GM12865 (cell line): Measurements from ENCODE around the gene ZBTB20.

Experiments
- DNase-seq: peaks from one replicate; pipeline ENCODE4 v3.0.0; 2010; ENCODE audit warnings: low read depth
- H3K4me3 ChIP-seq: 2 replicates; pipeline ENCODE4 v1.5.1; 2011; ENCODE audit warnings: mild to moderate bottlenecking, low read depth, low read length, control low read depth
- TF ChIP-seq, protein P1 (sequence below): IDR thresholded peaks from 2 replicates; pipeline ENCODE4 v1.5.1; 2011; ENCODE audit warnings: low read length, control low read depth, low read depth, inconsistent platforms; ENCODE audit not compliant: insufficient read depth; ENCODE audit errors: missing control alignments

Gene ZBTB20

GRCh38 chr3:114563720-114564119 is 583.4 kb downstream of the ZBTB20 start:
- TF ChIP-seq, protein P1, sequence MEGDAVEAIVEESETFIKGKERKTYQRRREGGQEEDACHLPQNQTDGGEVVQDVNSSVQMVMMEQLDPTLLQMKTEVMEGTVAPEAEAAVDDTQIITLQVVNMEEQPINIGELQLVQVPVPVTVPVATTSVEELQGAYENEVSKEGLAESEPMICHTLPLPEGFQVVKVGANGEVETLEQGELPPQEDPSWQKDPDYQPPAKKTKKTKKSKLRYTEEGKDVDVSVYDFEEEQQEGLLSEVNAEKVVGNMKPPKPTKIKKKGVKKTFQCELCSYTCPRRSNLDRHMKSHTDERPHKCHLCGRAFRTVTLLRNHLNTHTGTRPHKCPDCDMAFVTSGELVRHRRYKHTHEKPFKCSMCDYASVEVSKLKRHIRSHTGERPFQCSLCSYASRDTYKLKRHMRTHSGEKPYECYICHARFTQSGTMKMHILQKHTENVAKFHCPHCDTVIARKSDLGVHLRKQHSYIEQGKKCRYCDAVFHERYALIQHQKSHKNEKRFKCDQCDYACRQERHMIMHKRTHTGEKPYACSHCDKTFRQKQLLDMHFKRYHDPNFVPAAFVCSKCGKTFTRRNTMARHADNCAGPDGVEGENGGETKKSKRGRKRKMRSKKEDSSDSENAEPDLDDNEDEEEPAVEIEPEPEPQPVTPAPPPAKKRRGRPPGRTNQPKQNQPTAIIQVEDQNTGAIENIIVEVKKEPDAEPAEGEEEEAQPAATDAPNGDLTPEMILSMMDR, result no peak
- DNase-seq, result no peak
- H3K4me3 ChIP-seq, result no peak overlapping the region

DNA sequence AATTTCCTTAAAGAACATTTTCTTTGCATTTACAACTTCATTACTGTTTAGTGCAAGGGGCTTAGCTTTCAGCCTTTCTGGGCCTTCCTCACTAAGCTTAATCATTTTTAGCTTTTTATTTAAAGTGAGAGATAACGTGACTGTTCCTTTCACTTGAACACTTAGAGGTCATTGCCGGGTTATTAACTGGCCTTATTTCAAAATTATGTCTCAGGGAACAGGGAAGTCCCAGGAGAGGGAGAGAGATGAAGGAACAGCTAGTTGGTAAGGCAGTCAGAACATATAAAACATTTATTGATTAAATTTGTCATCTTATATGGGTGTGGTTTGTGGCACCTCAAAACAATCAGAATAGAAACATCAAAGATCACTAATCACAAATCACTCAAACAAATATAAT is 584.5 kb downstream of the ZBTB20 start:
- no peak overlapping the region for H3K4me3 ChIP-seq
- TF ChIP-seq, protein P1, result no peak
- no peak for DNase-seq

DNA sequence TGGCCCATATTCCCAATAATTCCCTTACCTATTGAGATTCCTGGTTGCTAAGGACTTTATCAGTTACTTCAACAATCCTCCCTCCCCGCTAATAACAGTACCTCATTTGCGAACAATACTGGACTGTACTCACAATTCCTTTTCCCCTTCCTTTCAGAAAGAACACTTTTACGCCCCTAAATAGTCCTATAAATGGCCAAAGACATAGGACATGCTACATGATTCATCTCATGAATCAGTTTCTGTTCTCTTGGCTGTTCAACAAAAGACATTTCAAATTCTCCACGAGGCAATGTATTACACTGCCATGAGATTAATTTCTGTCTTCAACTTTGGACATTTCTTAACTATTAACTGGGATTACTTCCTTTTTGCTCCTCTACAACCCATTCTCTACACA is 588.8 kb downstream of the ZBTB20 start:
- H3K4me3 ChIP-seq, result no peak overlapping the region
- TF ChIP-seq, protein P1, result no peak
- no peak for DNase-seq

DNA sequence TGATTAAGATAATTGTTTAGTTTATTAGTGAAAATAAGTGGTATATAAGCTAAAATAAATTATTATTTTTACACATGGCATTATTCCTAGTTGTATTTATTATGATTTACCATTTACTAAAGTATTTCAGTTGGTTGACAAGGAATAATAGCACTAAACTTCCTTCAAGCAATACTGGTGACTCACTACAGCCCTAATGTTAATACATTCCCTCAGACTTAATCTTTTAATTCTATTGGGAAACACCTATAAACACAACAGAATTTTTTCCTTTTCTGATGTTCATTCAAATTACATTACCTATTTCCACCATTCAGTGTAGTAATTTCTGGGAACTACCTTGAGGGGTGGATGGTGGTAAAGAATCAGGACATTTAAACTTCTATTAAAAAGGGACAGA is 589.3 kb downstream of the ZBTB20 start:
- TF ChIP-seq, protein P1, result no peak
- no peak overlapping the region for H3K4me3 ChIP-seq
- DNase-seq, result no peak

- TF ChIP-seq, protein P1, result no peak
- H3K4me3 ChIP-seq, result no peak overlapping the region
- DNase-seq, result no peak
Observed at GRCh38 chr3:114556657-114557213, 590.4 kb downstream of the ZBTB20 start.

GRCh38 chr3:114554731-114555130 is 592.4 kb downstream of the ZBTB20 start:
- TF ChIP-seq, protein P1, result no peak
- DNase-seq, result no peak

DNA sequence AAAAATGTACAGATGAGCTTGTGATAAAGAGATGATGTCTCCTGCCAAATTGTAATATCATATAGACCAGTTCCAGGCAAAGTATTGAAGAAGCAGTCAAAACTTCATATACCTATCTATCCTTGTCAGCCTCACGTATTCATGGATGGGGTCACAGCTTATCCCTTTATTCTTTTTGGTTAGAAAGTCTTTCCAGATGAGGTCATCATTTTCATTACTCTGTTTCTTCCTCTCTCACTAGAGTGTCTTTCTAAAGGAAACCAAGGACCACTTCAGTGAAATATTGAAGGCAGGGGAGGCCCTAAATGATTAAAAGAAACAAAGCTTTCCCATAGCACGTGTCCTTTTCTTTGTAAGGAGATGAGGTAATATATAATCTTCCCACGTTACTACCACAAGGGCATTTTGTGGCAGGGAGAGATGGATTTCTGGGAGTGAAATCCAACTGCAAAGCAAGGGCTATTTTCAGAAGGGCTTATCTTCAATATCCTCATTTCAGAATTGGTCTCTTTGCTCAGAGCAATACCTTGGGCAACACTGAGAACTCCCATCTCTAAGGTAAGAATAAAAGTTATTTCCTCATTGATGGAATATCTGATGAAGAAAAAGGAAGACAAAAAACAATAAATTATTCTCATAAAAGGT is 593.0 kb downstream of the ZBTB20 start:
- TF ChIP-seq, protein P1, result no peak
- H3K4me3 ChIP-seq, result no peak overlapping the region
- DNase-seq, result no peak

More at GRCh38 chr3:114554731-114555130, 592.4 kb downstream of the ZBTB20 start:
- H3K4me3 ChIP-seq, result no peak overlapping the region
